Parathyroid adenoma (tissue), 2 donors: ENCODE data around the gene CTNNA1.
"Not testable (repeated sequence)": the region's sequence is repeated elsewhere in the genome, so short reads cannot be mapped to it uniquely, and the experiment has no call there.

ENCODE experiments used
- H2AFZ ChIP-seq: fragments of 300-600 bp; sonication (generic); one replicate; pipeline ENCODE4 v1.7.0; 2017; ENCODE audit warnings: antibody characterized with exemption, mild to moderate bottlenecking
- H3K27ac ChIP-seq: fragments of 300-600 bp; sonication (generic); one replicate; pipeline ENCODE4 v1.7.0; 2017
- H3K27me3 ChIP-seq: fragments of 300-600 bp; sonication (generic); one replicate; pipeline ENCODE4 v1.7.0; 2017; ENCODE audit warnings: low read length; ENCODE audit not compliant: control insufficient read depth, insufficient read depth
- H3K36me3 ChIP-seq: fragments of 300-600 bp; sonication (generic); one replicate; pipeline ENCODE4 v1.7.0; 2017; ENCODE audit warnings: low read length; ENCODE audit not compliant: control insufficient read depth, insufficient read depth
- H3K4me1 ChIP-seq: fragments of 300-600 bp; sonication (generic); one replicate; pipeline ENCODE4 v1.7.0; 2017; ENCODE audit warnings: control low read depth
- H3K4me2 ChIP-seq: fragments of 300-600 bp; sonication (generic); one replicate; pipeline ENCODE4 v1.7.0; 2017; ENCODE audit warnings: low read length
- H3K4me3 ChIP-seq: fragments of 300-600 bp; sonication (generic); one replicate; pipeline ENCODE4 v1.7.0; 2017; ENCODE audit warnings: low read depth, low read length
- H3K79me2 ChIP-seq: fragments of 300-600 bp; sonication (generic); one replicate; pipeline ENCODE4 v1.7.0; 2017; ENCODE audit warnings: control low read depth
- H3K9ac ChIP-seq: fragments of 300-600 bp; sonication (generic); one replicate; pipeline ENCODE4 v1.7.0; 2017; ENCODE audit warnings: mild to moderate bottlenecking
- H3K9me3 ChIP-seq: fragments of 300-600 bp; sonication (generic); one replicate; pipeline ENCODE4 v1.7.0; 2017; ENCODE audit warnings: low read length; ENCODE audit not compliant: control insufficient read depth
- CTCF ChIP-seq: fragments of 300-600 bp; sonication (generic); IDR thresholded peaks from one replicate; pipeline ENCODE4 v1.7.0; 2017; ENCODE audit warnings: antibody characterized with exemption, mild to moderate bottlenecking
- donor health status: primary hyperparathyroidism.

The CTNNA1 gene

GRCh38 chr5:138712324-138712723 lies 40.9 kb upstream of the CTNNA1 start:
- Histone ChIP-seq H3K4me2 (no peak overlapping the region), H3K9ac (no peak overlapping the region), H3K4me1 (no peaks in the 10 kb centered on the region), H3K27ac (no peak overlapping the region), H3K9me3 (no peaks in the 10 kb centered on the region), H3K79me2 (no peaks in the 10 kb centered on the region), H3K36me3 (no peaks in the 10 kb centered on the region), H3K27me3 (no peaks in the 10 kb centered on the region), H3K4me3 (no peak overlapping the region), H2AFZ (no peak overlapping the region)
- no peak for TF ChIP-seq CTCF

GRCh38 chr5:138712791-138713190 lies 40.4 kb upstream of the CTNNA1 start:
- Histone ChIP-seq H3K4me3 (no peak overlapping the region), H3K27me3 (no peaks in the 10 kb centered on the region), H3K9me3 (no peaks in the 10 kb centered on the region), H3K9ac (no peak overlapping the region), H3K27ac (no peak overlapping the region), H2AFZ (no peak overlapping the region), H3K4me1 (no peaks in the 10 kb centered on the region), H3K4me2 (no peak overlapping the region), H3K36me3 (no peaks in the 10 kb centered on the region), H3K79me2 (no peaks in the 10 kb centered on the region)
- no peak for TF ChIP-seq CTCF

GRCh38 chr5:138713247-138713646 lies 40.0 kb upstream of the CTNNA1 start:
- TF ChIP-seq CTCF, result no peak
- Histone ChIP-seq H3K36me3 (no peaks in the 10 kb centered on the region), H3K9ac (no peak overlapping the region)

GRCh38 chr5:138714694-138715093 lies 38.5 kb upstream of the CTNNA1 start:
- Histone ChIP-seq H3K36me3 (no peaks in the 10 kb centered on the region), H3K4me2 (no peak overlapping the region), H3K4me3 (no peak overlapping the region), H3K79me2 (no peaks in the 10 kb centered on the region), H3K9ac (no peak overlapping the region), H3K27me3 (no peaks in the 10 kb centered on the region), H2AFZ (no peak overlapping the region), H3K4me1 (no peaks in the 10 kb centered on the region), H3K27ac (no peak overlapping the region), H3K9me3 (no peaks in the 10 kb centered on the region)
- TF ChIP-seq CTCF, result no peak

More at GRCh38 chr5:138713247-138713646, 40.0 kb upstream of the CTNNA1 start:
- Histone ChIP-seq H3K4me2 (no peak overlapping the region), H3K79me2 (no peaks in the 10 kb centered on the region), H3K27me3 (no peaks in the 10 kb centered on the region), H3K4me3 (no peak overlapping the region), H3K4me1 (no peaks in the 10 kb centered on the region), H2AFZ (no peak overlapping the region), H3K27ac (no peak overlapping the region), H3K9me3 (no peaks in the 10 kb centered on the region)

GRCh38 chr5:138715931-138716432 lies 37.2 kb upstream of the CTNNA1 start:
- H3K27me3 ChIP-seq, H3K27ac ChIP-seq, H3K4me2 ChIP-seq, H3K4me3 ChIP-seq, H3K36me3 ChIP-seq, H3K4me1 ChIP-seq, H3K79me2 ChIP-seq, H3K9me3 ChIP-seq, H2AFZ ChIP-seq, H3K9ac ChIP-seq: not testable (repeated sequence)
